Muscle layer of colon (tissue), 2 donors: Measurements from ENCODE around the gene ITK.
"Not testable (repeated sequence)": the region's sequence is repeated elsewhere in the genome, so short reads cannot be mapped to it uniquely, and the experiment has no call there.

Source experiments
- H3K27ac ChIP-seq: one replicate; pipeline ENCODE4 v1.7.0; 2013; ENCODE audit warnings: low read depth, mild to moderate bottlenecking, low read length, moderate library complexity
- H3K27me3 ChIP-seq, 2 donors: one replicate each; pipeline ENCODE4 v1.7.0; 2013; ENCODE audit warnings: low read length in 2 of 2, mild to moderate bottlenecking in 2 of 2; ENCODE audit not compliant: insufficient read depth in 2 of 2, control insufficient read depth in 1 of 2
- H3K36me3 ChIP-seq: one replicate; pipeline ENCODE4 v1.7.0; 2013; ENCODE audit warnings: mild to moderate bottlenecking, low read length; ENCODE audit not compliant: insufficient read depth
- H3K4me1 ChIP-seq: one replicate; pipeline ENCODE4 v1.7.0; 2013; ENCODE audit warnings: mild to moderate bottlenecking, low read length; ENCODE audit not compliant: insufficient read depth
- H3K4me3 ChIP-seq, 2 donors: one replicate each; pipeline ENCODE4 v1.7.0; 2013; ENCODE audit warnings: low read length in 2 of 2, low read depth in 1 of 2, mild to moderate bottlenecking in 1 of 2, moderate library complexity in 1 of 2
- H3K9ac ChIP-seq: one replicate; pipeline ENCODE4 v1.7.0; 2013; ENCODE audit warnings: low read length
- H3K9me3 ChIP-seq: one replicate; pipeline ENCODE4 v1.7.0; 2013; ENCODE audit warnings: mild to moderate bottlenecking, low read length
- donor health status: abdominal sarcoma.
- donor health status: Adenocarcinoma of cecum.

Gene ITK

GRCh38 chr5:157175071-157175612, 5.5 kb upstream of the ITK start:
- Histone ChIP-seq H3K4me1 (no peaks in the 10 kb centered on the region), H3K27me3 (no peaks in the 10 kb centered on the region), H3K27ac (no peak overlapping the region), H3K4me3 (no peak overlapping the region), H3K9me3 (no peaks in the 10 kb centered on the region), H3K36me3 (no peaks in the 10 kb centered on the region), H3K9ac (no peak overlapping the region)

- no peaks in the 10 kb centered on the region for H3K4me1 ChIP-seq
- no peaks in the 10 kb centered on the region for H3K36me3 ChIP-seq
- H3K27ac ChIP-seq = no peak overlapping the region
Measured at GRCh38 chr5:157177953-157178352, 2.7 kb upstream of the ITK start.

GRCh38 chr5:157178966-157179365, 1.7 kb upstream of the ITK start:
- no peaks in the 10 kb centered on the region for H3K27me3 ChIP-seq
- no peaks in the 10 kb centered on the region for H3K4me1 ChIP-seq
- no peak overlapping the region for H3K27ac ChIP-seq
- H3K36me3 ChIP-seq = no peaks in the 10 kb centered on the region
- H3K9ac ChIP-seq = no peak overlapping the region
- H3K9me3 ChIP-seq = peaks cover under 1% of the 10 kb centered on the region
- no peak overlapping the region for H3K4me3 ChIP-seq

More at GRCh38 chr5:157177953-157178352, 2.7 kb upstream of the ITK start:
- no peak overlapping the region for H3K9ac ChIP-seq
- H3K9me3 ChIP-seq = no peaks in the 10 kb centered on the region
- H3K4me3 ChIP-seq = no peak overlapping the region
- H3K27me3 ChIP-seq = no peaks in the 10 kb centered on the region

GRCh38 chr5:157182143-157182757, 1.6 kb downstream of the ITK start:
- H3K27me3 ChIP-seq = no peaks in the 10 kb centered on the region
- H3K36me3 ChIP-seq = no peaks in the 10 kb centered on the region
- H3K9me3 ChIP-seq = peaks cover 4% of the 10 kb centered on the region
- no peak overlapping the region for H3K9ac ChIP-seq
- no peak overlapping the region for H3K27ac ChIP-seq
- no peak overlapping the region for H3K4me3 ChIP-seq
- no peaks in the 10 kb centered on the region for H3K4me1 ChIP-seq

- H3K27me3 ChIP-seq = no peaks in the 10 kb centered on the region
- no peak overlapping the region for H3K27ac ChIP-seq
- no peak overlapping the region for H3K9ac ChIP-seq
- H3K4me3 ChIP-seq = no peak overlapping the region
- H3K9me3 ChIP-seq = peaks cover 4% of the 10 kb centered on the region
- H3K36me3 ChIP-seq = no peaks in the 10 kb centered on the region
- H3K4me1 ChIP-seq = no peaks in the 10 kb centered on the region
Measured at GRCh38 chr5:157184117-157184670, 3.6 kb downstream of the ITK start.

- not testable (repeated sequence) for H3K4me3 ChIP-seq, H3K27ac ChIP-seq, H3K27me3 ChIP-seq
Measured at GRCh38 chr5:157185122-157185521, 4.5 kb downstream of the ITK start.

GRCh38 chr5:157186309-157187045, 5.8 kb downstream of the ITK start:
- H3K27me3 ChIP-seq = no peaks in the 10 kb centered on the region
- peaks cover 4% of the 10 kb centered on the region for H3K9me3 ChIP-seq
- H3K36me3 ChIP-seq = no peaks in the 10 kb centered on the region
- no peak overlapping the region for H3K4me3 ChIP-seq
- H3K9ac ChIP-seq = no peak overlapping the region
- no peaks in the 10 kb centered on the region for H3K4me1 ChIP-seq
- no peak overlapping the region for H3K27ac ChIP-seq

More at GRCh38 chr5:157185122-157185521, 4.5 kb downstream of the ITK start:
- H3K4me1 ChIP-seq, H3K36me3 ChIP-seq, H3K9me3 ChIP-seq, H3K9ac ChIP-seq: not testable (repeated sequence)

GRCh38 chr5:157187046-157187754, 6.6 kb downstream of the ITK start:
- Histone ChIP-seq H3K4me1 (no peaks in the 10 kb centered on the region), H3K27me3 (no peaks in the 10 kb centered on the region), H3K4me3 (no peak overlapping the region), H3K9me3 (peaks cover 4% of the 10 kb centered on the region), H3K27ac (no peak overlapping the region), H3K36me3 (no peaks in the 10 kb centered on the region), H3K9ac (no peak overlapping the region)

- peaks cover 4% of the 10 kb centered on the region for H3K9me3 ChIP-seq
- no peak overlapping the region for H3K4me3 ChIP-seq
- no peaks in the 10 kb centered on the region for H3K27me3 ChIP-seq
- H3K36me3 ChIP-seq = no peaks in the 10 kb centered on the region
- H3K9ac ChIP-seq = no peak overlapping the region
- H3K4me1 ChIP-seq = no peaks in the 10 kb centered on the region
- no peak overlapping the region for H3K27ac ChIP-seq
Measured at GRCh38 chr5:157188270-157188669, 7.6 kb downstream of the ITK start.

- no peaks in the 10 kb centered on the region for H3K4me1 ChIP-seq
- no peak overlapping the region for H3K9ac ChIP-seq
- no peak overlapping the region for H3K27ac ChIP-seq
- no peak overlapping the region for H3K4me3 ChIP-seq
- H3K36me3 ChIP-seq = no peaks in the 10 kb centered on the region
- H3K27me3 ChIP-seq = no peaks in the 10 kb centered on the region
- peaks cover 1% of the 10 kb centered on the region for H3K9me3 ChIP-seq
Measured at GRCh38 chr5:157189223-157189622, 8.6 kb downstream of the ITK start.

- Histone ChIP-seq H3K4me3 (no peak overlapping the region), H3K27me3 (no peaks in the 10 kb centered on the region), H3K27ac (no peak overlapping the region), H3K4me1 (no peaks in the 10 kb centered on the region), H3K9me3 (no peaks in the 10 kb centered on the region), H3K36me3 (no peaks in the 10 kb centered on the region), H3K9ac (no peak overlapping the region)
Measured at GRCh38 chr5:157193699-157194424, 13.2 kb downstream of the ITK start.
